ENCODE data around the gene NMNAT2. TPM values are rescaled to one million over a fixed set of nuclear protein-coding genes. Genes with fewer than 3 reads are reported as not detected.

NMNAT2 gene
- total and polyA plus RNA-seq, 9 donors = 0.24 to 2.5 (median 0.77) TPM; not detected in 1

DNA sequence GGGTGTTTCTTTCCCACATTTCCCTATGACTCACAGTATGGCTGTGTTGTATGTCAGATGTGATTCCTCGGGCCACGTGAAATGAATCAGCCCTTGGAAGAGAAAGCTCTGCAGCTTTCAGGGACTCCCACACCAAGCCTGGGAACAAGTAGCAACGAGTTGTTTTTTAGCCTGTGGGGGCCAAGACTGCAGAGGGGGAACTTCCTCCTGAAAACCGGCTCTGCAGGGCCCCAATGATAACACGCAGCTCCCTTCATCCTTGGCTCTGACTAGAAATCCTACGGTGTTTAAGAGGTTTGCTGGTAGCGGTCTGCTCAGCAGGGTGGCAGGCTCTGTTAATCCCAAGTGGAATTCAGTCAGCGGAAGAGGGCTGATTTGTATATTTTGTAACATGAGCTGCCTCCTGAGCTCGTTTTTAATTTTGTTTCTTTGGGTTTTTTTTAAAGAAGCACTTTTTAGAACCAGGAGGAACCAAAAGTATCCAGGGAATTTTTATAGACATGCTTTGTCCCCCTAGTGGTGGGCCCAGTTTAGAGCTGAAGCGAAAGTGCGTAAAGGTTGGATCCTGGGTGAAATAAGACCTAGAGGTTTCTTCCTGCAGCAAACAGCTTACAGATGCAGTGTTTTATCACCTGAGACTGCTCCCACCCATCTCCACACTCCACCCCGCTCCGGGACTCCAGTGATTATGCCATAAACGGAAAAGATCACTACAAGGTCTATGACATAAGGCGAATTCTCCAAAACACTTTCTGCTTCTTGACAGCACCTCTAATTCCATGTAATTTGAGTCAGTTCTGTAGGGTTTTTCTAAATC lies 183.3 kb downstream of the NMNAT2 start:
- TF ChIP-seq POLR2A (IDR thresholded peaks at IDR 0.05) (peak; percentile 30), EP300 (IDR thresholded peaks at IDR 0.05) (no peak)
- TF ChIP-seq, protein P1, sequence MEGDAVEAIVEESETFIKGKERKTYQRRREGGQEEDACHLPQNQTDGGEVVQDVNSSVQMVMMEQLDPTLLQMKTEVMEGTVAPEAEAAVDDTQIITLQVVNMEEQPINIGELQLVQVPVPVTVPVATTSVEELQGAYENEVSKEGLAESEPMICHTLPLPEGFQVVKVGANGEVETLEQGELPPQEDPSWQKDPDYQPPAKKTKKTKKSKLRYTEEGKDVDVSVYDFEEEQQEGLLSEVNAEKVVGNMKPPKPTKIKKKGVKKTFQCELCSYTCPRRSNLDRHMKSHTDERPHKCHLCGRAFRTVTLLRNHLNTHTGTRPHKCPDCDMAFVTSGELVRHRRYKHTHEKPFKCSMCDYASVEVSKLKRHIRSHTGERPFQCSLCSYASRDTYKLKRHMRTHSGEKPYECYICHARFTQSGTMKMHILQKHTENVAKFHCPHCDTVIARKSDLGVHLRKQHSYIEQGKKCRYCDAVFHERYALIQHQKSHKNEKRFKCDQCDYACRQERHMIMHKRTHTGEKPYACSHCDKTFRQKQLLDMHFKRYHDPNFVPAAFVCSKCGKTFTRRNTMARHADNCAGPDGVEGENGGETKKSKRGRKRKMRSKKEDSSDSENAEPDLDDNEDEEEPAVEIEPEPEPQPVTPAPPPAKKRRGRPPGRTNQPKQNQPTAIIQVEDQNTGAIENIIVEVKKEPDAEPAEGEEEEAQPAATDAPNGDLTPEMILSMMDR (IDR thresholded peaks at IDR 0.05) = peak; percentile 60 to 75 (median 68)
- Histone ChIP-seq H3K36me3 (no peaks in the 10 kb centered on the region), H3K4me3 (peak overlapping the region; percentile 36), H3K4me1 (ENCODE audit: insufficient read depth) (peaks cover 7% of the 10 kb centered on the region), H3K9me3 (no peaks in the 10 kb centered on the region), H3K27ac (peak overlapping the region; percentile 63 to 81), H3K27me3 (no peaks in the 10 kb centered on the region)
- peak; percentile 71 to 85 (median 73) for DNase-seq
- 4 to 10% (median 5%) methylated on average over 15 of the region's 15 CpGs for WGBS, 3 donors
- intact Hi-C loops (cut with DNase I) = loop anchor here in 1 of 4 donors (2.0 to 5.0 kb wide), 2 partner anchors 212 to 273 kb away; partner anchors contain the start of gene LAMC1

- H3K27ac ChIP-seq = no peak overlapping the region
- H3K4me1 ChIP-seq (ENCODE audit: insufficient read depth) = peaks cover 7% of the 10 kb centered on the region
- TF ChIP-seq POLR2A (IDR thresholded peaks at IDR 0.05) = no peak
- no peak for TF ChIP-seq EP300 (IDR thresholded peaks at IDR 0.05)
- TF ChIP-seq, protein P1 (IDR thresholded peaks at IDR 0.05) = no peak
- H3K4me3 ChIP-seq = no peak overlapping the region
- intact Hi-C loops (cut with DNase I) = loop anchor here in 1 of 4 donors (5.0 kb wide), 1 partner anchor 271 kb away; no protein-coding TSS in a partner anchor
- no peaks in the 10 kb centered on the region for H3K27me3 ChIP-seq
- no peaks in the 10 kb centered on the region for H3K36me3 ChIP-seq
- no peaks in the 10 kb centered on the region for H3K9me3 ChIP-seq
- no peak for DNase-seq
These were observed 185.1 kb downstream of the NMNAT2 start for GRCh38 chr1:183233113-183233512.

GRCh38 chr1:183231545-183231944 lies 186.6 kb downstream of the NMNAT2 start:
- 30 to 51% (median 43%) methylated on average over 1 of the region's 1 CpG for WGBS, 3 donors
- Histone ChIP-seq H3K36me3 (no peaks in the 10 kb centered on the region), H3K9me3 (no peaks in the 10 kb centered on the region), H3K27me3 (no peaks in the 10 kb centered on the region), H3K4me1 (ENCODE audit: insufficient read depth) (peaks cover 7% of the 10 kb centered on the region), H3K4me3 (no peak overlapping the region), H3K27ac (peak overlapping the region in 1 of 2 donors; percentile 15)
- intact Hi-C loops (cut with DNase I) = loop anchor here in 1 of 4 donors (5.0 kb wide), 1 partner anchor 269 kb away; no protein-coding TSS in a partner anchor
- TF ChIP-seq EP300 (IDR thresholded peaks at IDR 0.05) = no peak
- TF ChIP-seq, protein P1 (IDR thresholded peaks at IDR 0.05) = no peak
- TF ChIP-seq POLR2A (IDR thresholded peaks at IDR 0.05) = no peak
- DNase-seq = no peak

DNA sequence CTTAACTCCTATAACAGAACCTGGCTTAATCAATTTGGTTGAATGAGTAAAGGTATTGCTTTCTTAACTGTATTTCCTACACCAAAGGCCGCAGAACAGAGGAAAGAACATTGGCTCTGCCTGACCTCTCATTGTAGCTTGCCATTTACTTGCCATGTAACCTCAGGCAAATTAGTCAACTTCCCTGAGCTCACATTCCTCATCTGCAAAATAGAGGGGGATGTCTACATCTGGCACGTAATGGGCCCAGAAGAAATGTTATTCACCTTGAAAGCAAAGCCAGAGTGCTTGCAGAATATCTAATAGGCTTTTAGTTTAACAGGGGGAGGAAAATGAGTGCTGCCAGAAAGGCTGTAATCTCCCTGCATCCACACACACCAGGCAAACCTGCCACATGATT lies 187.8 kb downstream of the NMNAT2 start:
- H3K4me3 ChIP-seq = no peak overlapping the region
- H3K4me1 ChIP-seq (ENCODE audit: insufficient read depth) = peaks cover 5% of the 10 kb centered on the region
- H3K36me3 ChIP-seq = no peaks in the 10 kb centered on the region
- H3K27me3 ChIP-seq = no peaks in the 10 kb centered on the region
- WGBS, 3 donors = 38 to 54% (median 46%) methylated on average over 2 of the region's 2 CpGs
- no peaks in the 10 kb centered on the region for H3K9me3 ChIP-seq
- DNase-seq = no peak
- TF ChIP-seq, protein P1 (IDR thresholded peaks at IDR 0.05) = no peak
- TF ChIP-seq EP300 (IDR thresholded peaks at IDR 0.05) = no peak
- no peak for TF ChIP-seq POLR2A (IDR thresholded peaks at IDR 0.05)
- intact Hi-C loops (cut with DNase I) = loop anchor here in 1 of 4 donors (5.0 kb wide), 1 partner anchor 268 kb away; no protein-coding TSS in a partner anchor
- no peak overlapping the region for H3K27ac ChIP-seq

Data from ovary (tissue), 9 donors.